ENCODE data around the gene ANKRD18B.
A peak's percentile ranks its signal among the peaks of the same experiment; 100 is the strongest.
"Not testable (repeated sequence)": the region's sequence is repeated elsewhere in the genome, so short reads cannot be mapped to it uniquely, and the experiment has no call there.

Gene ANKRD18B

DNA sequence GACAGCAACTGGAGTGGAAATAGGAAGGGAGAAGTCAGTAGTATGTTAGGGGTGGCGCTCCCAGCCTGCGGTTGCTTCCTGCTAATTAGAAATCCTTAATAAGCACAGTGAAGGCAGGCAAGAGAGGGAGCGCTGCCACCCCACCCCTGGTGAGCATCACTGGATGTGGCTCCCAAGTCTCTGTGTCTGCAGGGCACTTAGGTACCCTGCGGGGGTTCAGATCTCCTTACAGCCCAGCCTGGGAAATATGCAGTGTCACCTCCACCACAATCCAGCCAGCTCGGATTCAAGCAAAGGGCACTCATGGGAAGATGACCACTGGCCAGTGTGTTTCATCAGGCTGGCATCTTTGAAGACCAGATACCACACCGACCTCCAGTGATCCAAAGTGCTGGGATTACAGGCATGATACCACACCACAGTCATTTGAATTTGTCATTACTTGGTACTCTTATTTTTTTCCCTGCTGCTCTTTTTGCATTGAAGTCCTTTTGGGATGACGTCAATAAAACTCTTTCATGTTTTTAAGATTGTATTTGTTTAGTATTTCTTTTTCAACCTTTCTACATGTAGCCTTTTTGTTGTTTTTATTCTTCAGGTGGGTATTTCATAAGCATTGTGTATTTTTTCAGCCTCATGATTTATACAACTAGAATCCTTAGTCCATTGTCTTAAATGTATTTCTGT, 90.1 kb downstream of the ANKRD18B start:
- ATAC-seq: no peak
- TF ChIP-seq CSDC2 (CRISPR knock-in tag; IDR thresholded peaks at IDR 0.05) (no peak), ISL1 (CRISPR knock-in tag; IDR thresholded peaks at IDR 0.05) (no peak), TOX (CRISPR knock-in tag; IDR thresholded peaks at IDR 0.05; ENCODE audit: borderline replicate concordance) (no peak), GLIS3 (CRISPR knock-in tag; IDR thresholded peaks at IDR 0.05) (no peak), ZFP3 (CRISPR knock-in tag; IDR thresholded peaks at IDR 0.05) (no peak), ZC3H10 (CRISPR knock-in tag; IDR thresholded peaks at IDR 0.05) (no peak), RARB (CRISPR knock-in tag; IDR thresholded peaks at IDR 0.05) (no peak), ZNF8 (CRISPR knock-in tag; IDR thresholded peaks at IDR 0.05) (no peak), ZFP30 (CRISPR knock-in tag; IDR thresholded peaks at IDR 0.05) (no peak), ESRRG (CRISPR knock-in tag; IDR thresholded peaks at IDR 0.05) (no peak)
- TF ChIP-seq, protein P1, sequence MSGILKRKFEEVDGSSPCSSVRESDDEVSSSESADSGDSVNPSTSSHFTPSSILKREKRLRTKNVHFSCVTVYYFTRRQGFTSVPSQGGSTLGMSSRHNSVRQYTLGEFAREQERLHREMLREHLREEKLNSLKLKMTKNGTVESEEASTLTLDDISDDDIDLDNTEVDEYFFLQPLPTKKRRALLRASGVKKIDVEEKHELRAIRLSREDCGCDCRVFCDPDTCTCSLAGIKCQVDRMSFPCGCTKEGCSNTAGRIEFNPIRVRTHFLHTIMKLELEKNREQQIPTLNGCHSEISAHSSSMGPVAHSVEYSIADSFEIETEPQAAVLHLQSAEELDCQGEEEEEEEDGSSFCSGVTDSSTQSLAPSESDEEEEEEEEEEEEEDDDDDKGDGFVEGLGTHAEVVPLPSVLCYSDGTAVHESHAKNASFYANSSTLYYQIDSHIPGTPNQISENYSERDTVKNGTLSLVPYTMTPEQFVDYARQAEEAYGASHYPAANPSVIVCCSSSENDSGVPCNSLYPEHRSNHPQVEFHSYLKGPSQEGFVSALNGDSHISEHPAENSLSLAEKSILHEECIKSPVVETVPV (CRISPR knock-in tag; IDR thresholded peaks at IDR 0.05): no peak

DNA sequence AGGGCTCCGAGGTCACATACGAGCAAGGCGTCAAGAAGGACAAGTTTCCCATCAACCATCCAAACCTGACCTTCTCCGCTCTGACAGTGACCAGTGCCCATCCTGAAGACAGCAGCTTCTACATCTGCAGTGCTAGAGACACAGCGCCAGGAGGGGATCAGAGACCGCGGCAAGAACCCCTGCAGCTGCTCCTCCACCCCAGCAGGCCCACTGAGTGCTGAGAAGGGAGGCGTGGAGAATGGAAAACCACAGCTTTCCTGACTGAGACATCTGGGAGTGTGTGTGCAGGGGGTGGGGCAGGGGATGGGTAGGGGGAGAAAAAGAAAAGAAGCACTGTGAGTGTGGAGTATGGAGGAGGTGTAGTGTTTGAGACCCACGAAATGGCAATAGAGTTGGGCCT, 94.3 kb downstream of the ANKRD18B start:
- not testable (repeated sequence) for ATAC-seq

DNA sequence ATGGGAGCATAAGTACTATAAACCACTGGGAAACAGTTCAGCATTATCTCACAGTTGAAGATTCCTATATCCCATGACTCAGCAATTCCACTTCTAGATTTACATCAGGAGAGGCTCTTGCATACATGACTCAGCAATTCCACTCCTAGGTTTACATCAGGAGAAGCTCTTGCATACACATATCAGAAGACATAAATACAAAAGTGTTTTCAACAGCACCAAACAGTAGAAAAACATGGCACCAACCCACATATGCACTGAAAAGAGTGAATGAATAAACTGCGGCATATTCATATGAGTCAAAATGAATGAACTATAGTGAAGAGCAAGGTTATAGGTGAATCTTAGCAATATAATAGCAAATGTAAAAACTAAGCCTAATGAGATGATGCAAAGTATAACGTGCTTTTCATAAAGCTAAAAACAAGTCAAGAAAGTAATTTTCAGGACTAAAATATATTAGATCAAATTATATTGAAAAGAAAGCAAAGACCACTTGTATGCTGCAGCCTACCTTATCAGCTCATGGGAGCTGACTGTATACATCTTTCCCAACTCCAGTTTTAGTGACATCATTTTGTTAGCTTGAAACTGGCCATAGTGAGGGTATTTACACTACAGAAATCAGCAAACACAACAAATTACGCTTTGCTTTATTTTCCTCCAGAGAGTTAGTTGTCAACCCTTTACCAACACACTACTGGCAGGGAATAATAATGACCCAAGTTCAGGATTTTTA, 95.8 kb downstream of the ANKRD18B start:
- peak; percentile 16 for ATAC-seq
- TF ChIP-seq ZNF70 (CRISPR knock-in tag; IDR thresholded peaks at IDR 0.05) (no peak), ARNTL (CRISPR knock-in tag; IDR thresholded peaks at IDR 0.05; ENCODE audit: borderline replicate concordance, low read depth) (no peak), SNAI2 (CRISPR knock-in tag; IDR thresholded peaks at IDR 0.05) (no peak), ZNF8 (CRISPR knock-in tag; IDR thresholded peaks at IDR 0.05) (no peak), TOX (CRISPR knock-in tag; IDR thresholded peaks at IDR 0.05; ENCODE audit: borderline replicate concordance) (no peak), ISL1 (CRISPR knock-in tag; IDR thresholded peaks at IDR 0.05) (no peak), TCF4 (CRISPR knock-in tag; IDR thresholded peaks at IDR 0.05; ENCODE audit: borderline replicate concordance) (no peak), OSR1 (CRISPR knock-in tag; IDR thresholded peaks at IDR 0.05) (no peak), RARB (CRISPR knock-in tag; IDR thresholded peaks at IDR 0.05) (no peak), ESRRG (CRISPR knock-in tag; IDR thresholded peaks at IDR 0.05) (no peak), ZFP3 (CRISPR knock-in tag; IDR thresholded peaks at IDR 0.05) (no peak), PPARA (CRISPR knock-in tag; IDR thresholded peaks at IDR 0.05; ENCODE audit: borderline replicate concordance) (no peak), ZNF565 (CRISPR knock-in tag; conservative IDR thresholded peaks at IDR 0.05; ENCODE audit: low read depth) (no peak), BACH2 (CRISPR knock-in tag; IDR thresholded peaks at IDR 0.05; ENCODE audit: borderline replicate concordance) (no peak; the same call in 1 of the 2 replicates), GLIS3 (CRISPR knock-in tag; IDR thresholded peaks at IDR 0.05) (no peak), CSDC2 (CRISPR knock-in tag; IDR thresholded peaks at IDR 0.05) (no peak)
- TF ChIP-seq, protein P2, sequence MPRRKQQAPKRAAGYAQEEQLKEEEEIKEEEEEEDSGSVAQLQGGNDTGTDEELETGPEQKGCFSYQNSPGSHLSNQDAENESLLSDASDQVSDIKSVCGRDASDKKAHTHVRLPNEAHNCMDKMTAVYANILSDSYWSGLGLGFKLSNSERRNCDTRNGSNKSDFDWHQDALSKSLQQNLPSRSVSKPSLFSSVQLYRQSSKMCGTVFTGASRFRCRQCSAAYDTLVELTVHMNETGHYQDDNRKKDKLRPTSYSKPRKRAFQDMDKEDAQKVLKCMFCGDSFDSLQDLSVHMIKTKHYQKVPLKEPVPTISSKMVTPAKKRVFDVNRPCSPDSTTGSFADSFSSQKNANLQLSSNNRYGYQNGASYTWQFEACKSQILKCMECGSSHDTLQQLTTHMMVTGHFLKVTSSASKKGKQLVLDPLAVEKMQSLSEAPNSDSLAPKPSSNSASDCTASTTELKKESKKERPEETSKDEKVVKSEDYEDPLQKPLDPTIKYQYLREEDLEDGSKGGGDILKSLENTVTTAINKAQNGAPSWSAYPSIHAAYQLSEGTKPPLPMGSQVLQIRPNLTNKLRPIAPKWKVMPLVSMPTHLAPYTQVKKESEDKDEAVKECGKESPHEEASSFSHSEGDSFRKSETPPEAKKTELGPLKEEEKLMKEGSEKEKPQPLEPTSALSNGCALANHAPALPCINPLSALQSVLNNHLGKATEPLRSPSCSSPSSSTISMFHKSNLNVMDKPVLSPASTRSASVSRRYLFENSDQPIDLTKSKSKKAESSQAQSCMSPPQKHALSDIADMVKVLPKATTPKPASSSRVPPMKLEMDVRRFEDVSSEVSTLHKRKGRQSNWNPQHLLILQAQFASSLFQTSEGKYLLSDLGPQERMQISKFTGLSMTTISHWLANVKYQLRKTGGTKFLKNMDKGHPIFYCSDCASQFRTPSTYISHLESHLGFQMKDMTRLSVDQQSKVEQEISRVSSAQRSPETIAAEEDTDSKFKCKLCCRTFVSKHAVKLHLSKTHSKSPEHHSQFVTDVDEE (CRISPR knock-in tag; IDR thresholded peaks at IDR 0.05): no peak
- TF ChIP-seq, protein P3, sequence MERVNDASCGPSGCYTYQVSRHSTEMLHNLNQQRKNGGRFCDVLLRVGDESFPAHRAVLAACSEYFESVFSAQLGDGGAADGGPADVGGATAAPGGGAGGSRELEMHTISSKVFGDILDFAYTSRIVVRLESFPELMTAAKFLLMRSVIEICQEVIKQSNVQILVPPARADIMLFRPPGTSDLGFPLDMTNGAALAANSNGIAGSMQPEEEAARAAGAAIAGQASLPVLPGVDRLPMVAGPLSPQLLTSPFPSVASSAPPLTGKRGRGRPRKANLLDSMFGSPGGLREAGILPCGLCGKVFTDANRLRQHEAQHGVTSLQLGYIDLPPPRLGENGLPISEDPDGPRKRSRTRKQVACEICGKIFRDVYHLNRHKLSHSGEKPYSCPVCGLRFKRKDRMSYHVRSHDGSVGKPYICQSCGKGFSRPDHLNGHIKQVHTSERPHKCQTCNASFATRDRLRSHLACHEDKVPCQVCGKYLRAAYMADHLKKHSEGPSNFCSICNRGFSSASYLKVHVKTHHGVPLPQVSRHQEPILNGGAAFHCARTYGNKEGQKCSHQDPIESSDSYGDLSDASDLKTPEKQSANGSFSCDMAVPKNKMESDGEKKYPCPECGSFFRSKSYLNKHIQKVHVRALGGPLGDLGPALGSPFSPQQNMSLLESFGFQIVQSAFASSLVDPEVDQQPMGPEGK (CRISPR knock-in tag; IDR thresholded peaks at IDR 0.05; ENCODE audit: borderline replicate concordance): no peak
- TF ChIP-seq, protein P1 (CRISPR knock-in tag; IDR thresholded peaks at IDR 0.05): no peak
- TF ChIP-seq, protein P4, sequence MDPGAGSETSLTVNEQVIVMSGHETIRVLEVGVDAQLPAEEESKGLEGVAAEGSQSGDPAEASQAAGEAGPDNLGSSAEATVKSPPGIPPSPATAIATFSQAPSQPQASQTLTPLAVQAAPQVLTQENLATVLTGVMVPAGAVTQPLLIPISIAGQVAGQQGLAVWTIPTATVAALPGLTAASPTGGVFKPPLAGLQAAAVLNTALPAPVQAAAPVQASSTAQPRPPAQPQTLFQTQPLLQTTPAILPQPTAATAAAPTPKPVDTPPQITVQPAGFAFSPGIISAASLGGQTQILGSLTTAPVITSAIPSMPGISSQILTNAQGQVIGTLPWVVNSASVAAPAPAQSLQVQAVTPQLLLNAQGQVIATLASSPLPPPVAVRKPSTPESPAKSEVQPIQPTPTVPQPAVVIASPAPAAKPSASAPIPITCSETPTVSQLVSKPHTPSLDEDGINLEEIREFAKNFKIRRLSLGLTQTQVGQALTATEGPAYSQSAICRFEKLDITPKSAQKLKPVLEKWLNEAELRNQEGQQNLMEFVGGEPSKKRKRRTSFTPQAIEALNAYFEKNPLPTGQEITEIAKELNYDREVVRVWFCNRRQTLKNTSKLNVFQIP (CRISPR knock-in tag; IDR thresholded peaks at IDR 0.05; ENCODE audit: borderline replicate concordance, low read depth): no peak

Data from SK-N-SH treated with all-trans-retinoic acid at 6 μM for 48 hours (cell line).